ENCODE measurements around the gene SNX21. TPM values are rescaled to one million over a fixed set of nuclear protein-coding genes. Genes with fewer than 3 reads are reported as not detected.
A peak's percentile ranks its signal among the peaks of the same experiment; 100 is the strongest.

The SNX21 gene
- total RNA-seq, 2 experiments from 2014 or later, result 0.36 to 0.89 TPM

GRCh38 chr20:45812157-45813005, 21.2 kb upstream of the SNX21 start, which contains the start of gene UBE2C:
Gene UBE2C (plus strand): TSS chr20:45812644. CDS start chr20:45812696, 52 bp downstream.
- peak; percentile 100 for ATAC-seq (ENCODE audit: poor library complexity)
- Mint-ChIP-seq H3K27ac (peak within 1 kb of the TSS; percentile 58), H3K4me1 (ENCODE audit: low read depth) (peaks cover 15% of the 10 kb centered on the region), H3K4me3 (peak within 1 kb of the TSS; percentile 82), H3K9me3 (no peaks in the 10 kb centered on the region), H3K27me3 (no peaks in the 10 kb centered on the region), H3K36me3 (ENCODE audit: low read depth) (peaks cover 43% of the 10 kb centered on the region)
- Histone ChIP-seq H3K27ac (ENCODE audit: low read depth in 1 of 2, low read length in 2 of 2) (no peak within 1 kb of the TSS), H3K4me1 (ENCODE audit: insufficient read depth, low read length) (peaks cover 16% of the 10 kb centered on the region), H3K36me3 (ENCODE audit: insufficient read depth, low read length) (peaks cover 32% of the 10 kb centered on the region), H3K27me3 (ENCODE audit: control insufficient read depth in 1 of 2, insufficient read depth in 2 of 2, low read length in 2 of 2) (no peaks in the 10 kb centered on the region), H3K9me3 (ENCODE audit: control insufficient read depth in 1 of 2, insufficient read depth in 1 of 2, low read length in 2 of 2) (no peaks in the 10 kb centered on the region), H3K4me3 (ENCODE audit: low read length) (peak within 1 kb of the TSS; percentile 72)
- intact Hi-C loops (cut with DNase I, micrococcal nuclease), result loop anchor here (1.0 to 5.0 kb wide), 5 partner anchors 20 to 277 kb away; partner anchors contain the start of genes ACOT8 (in 2 of the 2), ZSWIM3 (in 2 of the 2), CTSA (in 1 of the 2) and NCOA5 (in 1 of the 2)
- CTCF ChIA-PET, result interaction anchor here (1.3 kb wide), 1 partner anchor 13 kb away, joined by 3 read pairs; no protein-coding TSS in a partner anchor
- DNase-seq, result peak; percentile 85 to 98 (median 90)
- no peak for TF ChIP-seq CTCF (IDR thresholded peaks at IDR 0.05)
- POLR2A ChIA-PET, result interaction anchor here (1.2 kb wide), 3 partner anchors 46 to 123 kb away, joined by 3 to 5 read pairs (median 4); no protein-coding TSS in a partner anchor

GRCh38 chr20:45813006-45813340, 20.6 kb upstream of the SNX21 start:
- Mint-ChIP-seq H3K36me3 (ENCODE audit: low read depth) (peaks cover 37% of the 10 kb centered on the region), H3K4me3 (peak overlapping the region; percentile 82), H3K27ac (no peak overlapping the region), H3K27me3 (no peaks in the 10 kb centered on the region), H3K4me1 (ENCODE audit: low read depth) (peaks cover 15% of the 10 kb centered on the region), H3K9me3 (no peaks in the 10 kb centered on the region)
- intact Hi-C loops (cut with DNase I, micrococcal nuclease), result loop anchor here (2.0 to 5.0 kb wide), 4 partner anchors 20 to 79 kb away; partner anchors contain the start of genes ACOT8 (in 2 of the 2), ZSWIM3 (in 2 of the 2), CTSA (in 1 of the 2) and NEURL2 (in 1 of the 2)
- ATAC-seq (ENCODE audit: poor library complexity), result no peak
- no peaks in the 10 kb centered on the region for H3K27me3 ChIP-seq (ENCODE audit: control insufficient read depth in 1 of 2, insufficient read depth in 2 of 2, low read length in 2 of 2)
- no peaks in the 10 kb centered on the region for H3K9me3 ChIP-seq (ENCODE audit: control insufficient read depth in 1 of 2, insufficient read depth in 1 of 2, low read length in 2 of 2)
- ChIA-PET POLR2A (interaction anchor here (1.2 kb wide), 3 partner anchors 45 to 122 kb away, joined by 3 to 5 read pairs (median 4); no protein-coding TSS in a partner anchor), CTCF (interaction anchor here (1.3 kb wide), 1 partner anchor 14 kb away, joined by 3 read pairs; no protein-coding TSS in a partner anchor)
- peak overlapping the region; percentile 72 for H3K4me3 ChIP-seq (ENCODE audit: low read length)
- DNase-seq, result no peak
- H3K27ac ChIP-seq (ENCODE audit: low read depth in 1 of 2, low read length in 2 of 2), result no peak overlapping the region
- TF ChIP-seq CTCF (IDR thresholded peaks at IDR 0.05), result no peak
- peaks cover 16% of the 10 kb centered on the region for H3K4me1 ChIP-seq (ENCODE audit: insufficient read depth, low read length)
- H3K36me3 ChIP-seq (ENCODE audit: insufficient read depth, low read length), result peaks cover 30% of the 10 kb centered on the region

- TF ChIP-seq CTCF (IDR thresholded peaks at IDR 0.05), result no peak
- H3K4me1 Mint-ChIP-seq (ENCODE audit: low read depth), result peaks cover 15% of the 10 kb centered on the region
- Histone ChIP-seq H3K36me3 (ENCODE audit: insufficient read depth, low read length) (peaks cover 29% of the 10 kb centered on the region), H3K27me3 (ENCODE audit: control insufficient read depth in 1 of 2, insufficient read depth in 2 of 2, low read length in 2 of 2) (no peaks in the 10 kb centered on the region), H3K4me1 (ENCODE audit: insufficient read depth, low read length) (peaks cover 16% of the 10 kb centered on the region), H3K9me3 (ENCODE audit: control insufficient read depth in 1 of 2, insufficient read depth in 1 of 2, low read length in 2 of 2) (no peaks in the 10 kb centered on the region), H3K4me3 (ENCODE audit: low read length) (no peak overlapping the region), H3K27ac (ENCODE audit: low read depth in 1 of 2, low read length in 2 of 2) (no peak overlapping the region)
- H3K27ac Mint-ChIP-seq, result no peak overlapping the region
- intact Hi-C loops (cut with DNase I, micrococcal nuclease), result loop anchor here (2.0 to 5.0 kb wide), 4 partner anchors 21 to 79 kb away; partner anchors contain the start of genes ACOT8 (in 2 of the 2), ZSWIM3 (in 2 of the 2), CTSA (in 1 of the 2) and NEURL2 (in 1 of the 2)
- H3K4me3 Mint-ChIP-seq, result peak overlapping the region; percentile 82
- no peaks in the 10 kb centered on the region for H3K9me3 Mint-ChIP-seq
- no peak for DNase-seq
- ATAC-seq (ENCODE audit: poor library complexity), result no peak
- H3K36me3 Mint-ChIP-seq (ENCODE audit: low read depth), result peaks cover 35% of the 10 kb centered on the region
- H3K27me3 Mint-ChIP-seq, result peaks cover 3% of the 10 kb centered on the region
- POLR2A ChIA-PET, result no interaction called here
- CTCF ChIA-PET, result interaction anchor here (1.0 to 1.3 kb wide), 2 partner anchors 14 kb away, joined by 3 to 4 read pairs; no protein-coding TSS in a partner anchor
Measured at GRCh38 chr20:45813489-45813888, 20.1 kb upstream of the SNX21 start.
